DND-41 (cell line): ENCODE measurements around the gene WNT9B.

Experiments
- ATAC-seq: fragments of 200-7000 bp; cut with Tn5 transposase; 3 replicates; pipeline ENCODE4 v1.9.1; 2021; ENCODE audit warnings: low read depth; ENCODE audit not compliant: insufficient read depth
- DNase-seq: peaks from one replicate; pipeline ENCODE4 v3.0.0-alpha.2; 2020
- H2AFZ ChIP-seq: 2 replicates; pipeline ENCODE4 v1.6.0; 2012; ENCODE audit warnings: low read depth, low read length
- H3K27ac ChIP-seq: 2 replicates; pipeline ENCODE4 v1.5.1; 2012; ENCODE audit warnings: low read length, inconsistent platforms
- H3K27me3 ChIP-seq: fragments of 200-600 bp; sonication (generic); 2 replicates; pipeline ENCODE4 v1.6.0; 2012; ENCODE audit warnings: low read length, mild to moderate bottlenecking, inconsistent platforms; ENCODE audit not compliant: insufficient read depth, poor library complexity
- H3K36me3 ChIP-seq: 2 replicates; pipeline ENCODE4 v1.5.1; 2012; ENCODE audit warnings: low read length, inconsistent platforms; ENCODE audit not compliant: insufficient read depth
- H3K4me1 ChIP-seq: 2 replicates; pipeline ENCODE4 v1.5.1; 2012; ENCODE audit warnings: mild to moderate bottlenecking, low read length; ENCODE audit not compliant: insufficient read depth
- H3K4me2 ChIP-seq: 2 replicates; pipeline ENCODE4 v1.6.0; 2012; ENCODE audit warnings: mild to moderate bottlenecking, moderate library complexity, low read length, inconsistent platforms; ENCODE audit not compliant: insufficient read depth
- H3K4me3 ChIP-seq, 2 experiments: fragments of 200-600 bp in 1 of 2; shearing (Covaris generic) in 1 of 2; 2 replicates each; pipeline ENCODE4 v1.5.1; 2012 to 2016; ENCODE audit warnings: inconsistent platforms in 2 of 2, low read length in 2 of 2, mild to moderate bottlenecking in 2 of 2, low read depth in 1 of 2, moderate library complexity in 1 of 2
- H3K79me2 ChIP-seq: 2 replicates; pipeline ENCODE4 v1.6.0; 2012; ENCODE audit warnings: low read length, inconsistent platforms; ENCODE audit not compliant: insufficient read depth
- H3K9ac ChIP-seq: 2 replicates; pipeline ENCODE4 v1.6.0; 2012; ENCODE audit warnings: low read depth, mild to moderate bottlenecking, inconsistent platforms, low read length, moderate library complexity
- H3K9me3 ChIP-seq: 2 replicates; pipeline ENCODE4 v1.5.1; 2012; ENCODE audit warnings: low read length, moderate library complexity, mild to moderate bottlenecking, inconsistent platforms; ENCODE audit not compliant: insufficient read depth, severe bottlenecking
- H4K20me1 ChIP-seq: 2 replicates; pipeline ENCODE4 v1.6.0; 2012; ENCODE audit warnings: low read length; ENCODE audit not compliant: insufficient read depth
- EZH2 ChIP-seq: IDR thresholded peaks from 3 replicates; pipeline ENCODE4 v1.6.1; 2012; ENCODE audit warnings: borderline replicate concordance, low read depth, mild to moderate bottlenecking, moderate library complexity, low read length, inconsistent platforms; ENCODE audit not compliant: severe bottlenecking
- TF ChIP-seq, protein P1 (sequence below): IDR thresholded peaks from 2 replicates; pipeline ENCODE4 v1.5.1; 2012; ENCODE audit warnings: borderline replicate concordance, low read length, moderate library complexity, mild to moderate bottlenecking; ENCODE audit not compliant: poor library complexity, severe bottlenecking; ENCODE audit errors: extremely low read depth

Gene WNT9B

DNA sequence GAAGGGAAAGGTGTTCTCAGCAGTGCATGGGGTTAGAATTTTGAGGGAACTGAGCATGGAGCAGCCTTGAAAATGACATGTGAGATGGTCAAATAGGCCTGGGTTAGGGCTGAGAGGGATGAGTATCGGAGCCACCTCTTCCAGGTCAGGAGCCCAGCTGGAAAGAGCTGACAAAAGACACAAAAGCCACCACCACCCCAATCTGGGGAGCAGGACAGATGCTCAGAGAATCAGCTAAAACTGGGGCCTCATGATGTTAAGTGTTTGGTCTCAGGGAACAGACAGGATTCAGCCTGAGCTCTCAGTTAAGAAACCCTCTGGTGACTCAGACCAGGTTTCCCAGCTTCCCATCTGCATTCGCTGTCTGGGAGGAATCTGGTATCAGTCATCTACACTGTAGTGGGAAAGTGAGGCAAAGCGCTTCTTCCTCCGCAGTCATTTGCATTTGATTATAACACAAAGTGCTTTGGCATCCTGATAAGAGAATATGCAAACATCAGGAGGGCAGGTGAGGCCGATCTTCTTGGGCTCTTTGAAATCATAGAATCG lies 2.6 kb downstream of the WNT9B start:
- no peak overlapping the region for H2AFZ ChIP-seq
- DNase-seq: no peak
- H3K27ac ChIP-seq: no peak overlapping the region
- no peak overlapping the region for H3K4me2 ChIP-seq
- H3K36me3 ChIP-seq: no peaks in the 10 kb centered on the region
- H3K9ac ChIP-seq: no peak overlapping the region
- H3K79me2 ChIP-seq: no peaks in the 10 kb centered on the region
- H3K4me1 ChIP-seq: no peaks in the 10 kb centered on the region
- H3K9me3 ChIP-seq: no peaks in the 10 kb centered on the region
- no peak for ATAC-seq
- H3K4me3 ChIP-seq: no peak overlapping the region
- no peaks in the 10 kb centered on the region for H4K20me1 ChIP-seq
- TF ChIP-seq, protein P1, sequence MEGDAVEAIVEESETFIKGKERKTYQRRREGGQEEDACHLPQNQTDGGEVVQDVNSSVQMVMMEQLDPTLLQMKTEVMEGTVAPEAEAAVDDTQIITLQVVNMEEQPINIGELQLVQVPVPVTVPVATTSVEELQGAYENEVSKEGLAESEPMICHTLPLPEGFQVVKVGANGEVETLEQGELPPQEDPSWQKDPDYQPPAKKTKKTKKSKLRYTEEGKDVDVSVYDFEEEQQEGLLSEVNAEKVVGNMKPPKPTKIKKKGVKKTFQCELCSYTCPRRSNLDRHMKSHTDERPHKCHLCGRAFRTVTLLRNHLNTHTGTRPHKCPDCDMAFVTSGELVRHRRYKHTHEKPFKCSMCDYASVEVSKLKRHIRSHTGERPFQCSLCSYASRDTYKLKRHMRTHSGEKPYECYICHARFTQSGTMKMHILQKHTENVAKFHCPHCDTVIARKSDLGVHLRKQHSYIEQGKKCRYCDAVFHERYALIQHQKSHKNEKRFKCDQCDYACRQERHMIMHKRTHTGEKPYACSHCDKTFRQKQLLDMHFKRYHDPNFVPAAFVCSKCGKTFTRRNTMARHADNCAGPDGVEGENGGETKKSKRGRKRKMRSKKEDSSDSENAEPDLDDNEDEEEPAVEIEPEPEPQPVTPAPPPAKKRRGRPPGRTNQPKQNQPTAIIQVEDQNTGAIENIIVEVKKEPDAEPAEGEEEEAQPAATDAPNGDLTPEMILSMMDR: no peak
- TF ChIP-seq EZH2: no peak
- no peaks in the 10 kb centered on the region for H3K27me3 ChIP-seq

DNA sequence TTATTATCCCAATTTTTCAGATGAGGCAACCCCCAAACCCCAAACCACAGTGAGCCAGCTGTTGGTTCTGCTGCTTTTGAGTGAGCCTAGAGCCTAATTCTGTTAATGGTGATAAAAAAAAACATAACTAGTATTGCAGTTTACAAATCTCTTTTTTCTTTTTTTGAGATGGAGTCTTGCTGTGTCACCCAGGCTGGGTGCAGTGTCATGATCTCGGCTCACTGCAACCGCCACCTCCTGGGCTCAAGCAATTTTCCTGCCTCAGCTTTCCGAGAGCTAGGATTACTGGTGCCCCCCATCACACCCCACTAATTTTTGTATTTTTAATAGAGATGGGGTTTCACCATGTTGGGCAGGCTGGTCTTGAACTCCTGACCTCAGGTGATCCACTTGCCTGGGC lies 3.1 kb downstream of the WNT9B start:
- no peaks in the 10 kb centered on the region for H3K9me3 ChIP-seq
- no peak overlapping the region for H3K9ac ChIP-seq
- no peaks in the 10 kb centered on the region for H3K4me1 ChIP-seq
- H4K20me1 ChIP-seq: no peaks in the 10 kb centered on the region
- TF ChIP-seq, protein P1: no peak
- no peak for TF ChIP-seq EZH2
- H3K36me3 ChIP-seq: no peaks in the 10 kb centered on the region
- no peak overlapping the region for H3K27ac ChIP-seq
- H3K27me3 ChIP-seq: no peaks in the 10 kb centered on the region
- no peak overlapping the region for H2AFZ ChIP-seq
- no peaks in the 10 kb centered on the region for H3K79me2 ChIP-seq
- DNase-seq: no peak
- H3K4me3 ChIP-seq: no peak overlapping the region
- ATAC-seq: no peak
- H3K4me2 ChIP-seq: no peak overlapping the region

DNA sequence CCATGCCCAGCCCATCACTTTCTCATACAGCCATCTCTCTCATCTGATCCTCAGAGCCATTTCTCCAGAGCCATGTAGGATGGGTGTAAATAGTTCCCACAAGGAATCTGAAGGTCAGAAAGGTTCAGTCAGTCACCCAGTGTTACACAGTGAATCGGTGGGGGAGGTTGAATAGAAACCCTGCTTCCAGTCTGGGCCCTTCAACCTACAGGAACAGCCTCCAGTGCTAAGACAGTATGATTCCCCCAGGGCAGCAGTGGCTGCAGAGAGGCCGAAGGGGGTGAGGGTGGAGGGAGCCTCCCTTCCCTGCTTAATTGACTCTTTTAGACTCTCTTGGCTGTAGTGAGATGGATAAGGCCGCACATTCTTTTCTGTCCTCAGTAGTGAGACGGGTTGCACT lies 3.6 kb downstream of the WNT9B start:
- no peaks in the 10 kb centered on the region for H3K27me3 ChIP-seq
- no peaks in the 10 kb centered on the region for H3K4me1 ChIP-seq
- DNase-seq (no peak), ATAC-seq (no peak)
- no peak overlapping the region for H3K4me2 ChIP-seq
- TF ChIP-seq EZH2: no peak
- TF ChIP-seq, protein P1: no peak
- no peak overlapping the region for H2AFZ ChIP-seq
- no peaks in the 10 kb centered on the region for H4K20me1 ChIP-seq
- H3K9me3 ChIP-seq: no peaks in the 10 kb centered on the region
- H3K27ac ChIP-seq: no peak overlapping the region
- no peak overlapping the region for H3K9ac ChIP-seq
- no peak overlapping the region for H3K4me3 ChIP-seq
- H3K36me3 ChIP-seq: no peaks in the 10 kb centered on the region
- no peaks in the 10 kb centered on the region for H3K79me2 ChIP-seq

DNA sequence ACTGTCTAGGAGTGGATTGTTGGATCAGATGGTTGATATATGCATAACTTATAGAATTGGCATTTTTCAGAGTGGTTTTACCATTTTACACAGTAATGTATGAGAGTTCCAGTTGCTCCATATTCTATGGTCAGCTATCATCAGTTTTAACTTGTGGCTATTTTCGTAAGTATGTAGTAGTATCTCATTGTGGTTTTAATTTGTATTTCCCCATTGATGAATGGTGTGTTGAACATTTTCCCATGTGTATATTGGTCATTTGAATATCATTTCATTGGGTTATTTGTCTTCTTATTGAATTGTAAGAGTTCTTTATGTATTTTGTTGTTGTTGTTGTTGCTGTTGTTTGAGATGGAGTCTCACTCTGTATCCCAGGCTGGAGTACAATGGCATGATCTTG lies 6.2 kb downstream of the WNT9B start:
- TF ChIP-seq, protein P1: no peak
- no peak for TF ChIP-seq EZH2
- Histone ChIP-seq H3K79me2 (no peaks in the 10 kb centered on the region), H3K9ac (no peak overlapping the region)

More for the DNA sequence above, 6.2 kb downstream of the WNT9B start:
- DNase-seq (no peak), ATAC-seq (no peak)
- Histone ChIP-seq H3K4me3 (no peak overlapping the region), H3K9me3 (no peaks in the 10 kb centered on the region), H2AFZ (no peak overlapping the region), H3K36me3 (no peaks in the 10 kb centered on the region), H3K27ac (no peak overlapping the region), H4K20me1 (no peaks in the 10 kb centered on the region), H3K27me3 (no peaks in the 10 kb centered on the region), H3K4me2 (no peak overlapping the region), H3K4me1 (no peaks in the 10 kb centered on the region)
